ENCODE results near the gene PRR14L. TPM values are rescaled to one million over a fixed set of nuclear protein-coding genes. Genes with fewer than 3 reads are reported as not detected.
A peak's percentile ranks its signal among the peaks of the same experiment; 100 is the strongest.

Gene PRR14L
- total and polyA plus RNA-seq, 2 donors (not counting 3 experiments of a cell fraction or from before 2014, with no cell fraction given), result 13.1 to 53.8 TPM

- Histone ChIP-seq H2AFZ (ENCODE audit: low read depth, low read length) (no peak overlapping the region), H3K9me1 (replicated peaks; ENCODE audit: control insufficient read depth, extremely low read depth, insufficient read depth, low read length) (no peaks in the 10 kb centered on the region), H3K4me3 (replicated peaks in 1 of 3; ENCODE audit: insufficient read depth in 1 of 3, low read depth in 1 of 3, low read length in 3 of 3) (no peak overlapping the region), H3K27me3 (ENCODE audit: control insufficient read depth in 2 of 2, insufficient read depth in 2 of 2, low read length in 2 of 2) (no peaks in the 10 kb centered on the region), H3K4me1 (ENCODE audit: control insufficient read depth, extremely low read depth, insufficient read depth, low read length) (peaks cover 16% of the 10 kb centered on the region), H3K9me3 (replicated peaks; ENCODE audit: control insufficient read depth, insufficient read depth, low read length) (no peaks in the 10 kb centered on the region), H3K36me3 (ENCODE audit: control insufficient read depth in 2 of 2, extremely low read depth in 1 of 2, insufficient read depth in 2 of 2, low read length in 2 of 2) (peaks cover 12 to 17% of the 10 kb centered on the region in 2 experiments), H3K27ac (ENCODE audit: insufficient read depth, low read depth, low read length) (peak overlapping the region; percentile 6), H3K4me2 (ENCODE audit: insufficient read depth, low read length) (no peak overlapping the region), H4K20me1 (replicated peaks; ENCODE audit: control insufficient read depth, extremely low read depth, insufficient read depth, low read length) (no peaks in the 10 kb centered on the region), H3K79me2 (ENCODE audit: control insufficient read depth, insufficient read depth, low read length) (no peaks in the 10 kb centered on the region), H3K9ac (replicated peaks; ENCODE audit: extremely low read depth, insufficient read depth, low read length) (no peak overlapping the region)
- BruUV-seq (replicated peaks), result no TSS peak
- CTCF ChIA-PET, result interaction anchor here (0.6 to 1.2 kb wide), 4 partner anchors 9 to 194 kb away, joined by 3 to 5 read pairs (median 4); no protein-coding TSS in a partner anchor
- intact Hi-C loops (cut with micrococcal nuclease), result no loop called here
- FAIRE-seq (peak; percentile 75), DNase-seq (ENCODE audit: low read depth, low spot score) (peak; percentile 16)
- no peak for TF ChIP-seq JUN (IDR thresholded peaks at IDR 0.05; ENCODE audit: borderline replicate concordance, insufficient read depth, insufficient read length, low read depth)
- TF ChIP-seq CTCF (IDR thresholded peaks at IDR 0.05; ENCODE audit: extremely low read depth in 1 of 2, insufficient read depth in 1 of 2, low read depth in 1 of 2, low read length in 2 of 2), result no peak
- TF ChIP-seq POLR2AphosphoS5 (IDR thresholded peaks at IDR 0.05; ENCODE audit: insufficient read depth, low read depth, low read length), result no peak
- TF ChIP-seq GATA2 (IDR thresholded peaks at IDR 0.05; ENCODE audit: insufficient read depth, insufficient read length, low read depth, low read length), result no peak
- TF ChIP-seq, protein P1, sequence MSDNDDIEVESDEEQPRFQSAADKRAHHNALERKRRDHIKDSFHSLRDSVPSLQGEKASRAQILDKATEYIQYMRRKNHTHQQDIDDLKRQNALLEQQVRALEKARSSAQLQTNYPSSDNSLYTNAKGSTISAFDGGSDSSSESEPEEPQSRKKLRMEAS (IDR thresholded peaks at IDR 0.05; ENCODE audit: insufficient read depth, insufficient read length), result no peak
- TF ChIP-seq MYC (IDR thresholded peaks at IDR 0.05; ENCODE audit: low read depth, low read length), result no peak
- no peak for TF ChIP-seq EZH2 (IDR thresholded peaks at IDR 0.05; ENCODE audit: borderline replicate concordance, low read depth, low read length, severe bottlenecking)
- TF ChIP-seq FOS (IDR thresholded peaks at IDR 0.05; ENCODE audit: borderline replicate concordance, insufficient read depth, low read length), result no peak
- no peak for TF ChIP-seq POLR2A (IDR thresholded peaks at IDR 0.05; ENCODE audit: low read depth, low read length)
- POLR2A ChIA-PET, result interaction anchor here (0.6 kb wide), 1 partner anchor 19 kb away, joined by 4 read pairs; no protein-coding TSS in a partner anchor
- dilution Hi-C loops (cut with MboI; ENCODE audit: extremely low pct_ligation_motif_present, low sequenced_read_pairs), result no loop called here
Measured at GRCh38 chr22:31776231-31776630, 26.3 kb upstream of the PRR14L start.

Data from endothelial cell of umbilical vein (primary cell).